Activated CD4-positive, alpha-beta T cell treated with anti-CD3 and anti-CD28 coated beads for 1 hour (primary cell): ENCODE data around the gene HJURP.

Experiments
- DNase-seq: peaks from one replicate; pipeline ENCODE4 v3.0.0-alpha.2; 2020

The HJURP gene

DNA sequence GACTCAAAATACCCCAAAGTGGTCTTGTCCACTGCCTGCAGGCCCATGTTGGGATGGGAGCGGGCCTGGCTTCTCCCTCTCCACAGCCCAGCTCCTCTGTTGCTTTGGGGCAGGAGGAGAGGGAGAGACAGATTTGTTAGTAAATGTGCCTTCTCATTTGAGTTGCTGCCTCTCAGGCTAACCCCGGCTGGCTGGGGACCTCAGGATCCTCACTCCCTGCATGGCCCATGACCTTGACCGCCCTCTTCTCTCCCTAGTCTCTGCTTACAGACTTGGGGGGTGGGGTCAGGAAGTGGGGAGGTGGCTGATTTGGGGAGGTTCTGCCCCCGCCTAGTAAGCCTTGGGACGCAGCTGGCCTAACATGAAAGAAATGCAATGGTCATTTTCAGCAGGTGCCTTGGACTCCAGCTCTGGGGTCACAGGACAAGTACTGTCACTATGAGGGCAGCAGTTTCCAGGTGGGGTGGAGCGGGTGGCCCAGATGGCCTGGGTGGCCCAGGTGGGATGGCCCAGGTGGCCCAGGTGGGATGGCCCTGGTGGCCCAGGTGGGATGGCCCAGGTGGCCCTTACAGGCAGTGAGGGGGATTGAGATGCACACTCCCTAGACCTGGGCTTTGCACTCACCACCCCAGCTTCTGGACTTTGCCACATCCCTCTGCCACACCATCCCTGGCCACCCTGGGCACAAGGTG, 24.1 kb downstream of the HJURP start:
- DNase-seq, result no peak

DNA sequence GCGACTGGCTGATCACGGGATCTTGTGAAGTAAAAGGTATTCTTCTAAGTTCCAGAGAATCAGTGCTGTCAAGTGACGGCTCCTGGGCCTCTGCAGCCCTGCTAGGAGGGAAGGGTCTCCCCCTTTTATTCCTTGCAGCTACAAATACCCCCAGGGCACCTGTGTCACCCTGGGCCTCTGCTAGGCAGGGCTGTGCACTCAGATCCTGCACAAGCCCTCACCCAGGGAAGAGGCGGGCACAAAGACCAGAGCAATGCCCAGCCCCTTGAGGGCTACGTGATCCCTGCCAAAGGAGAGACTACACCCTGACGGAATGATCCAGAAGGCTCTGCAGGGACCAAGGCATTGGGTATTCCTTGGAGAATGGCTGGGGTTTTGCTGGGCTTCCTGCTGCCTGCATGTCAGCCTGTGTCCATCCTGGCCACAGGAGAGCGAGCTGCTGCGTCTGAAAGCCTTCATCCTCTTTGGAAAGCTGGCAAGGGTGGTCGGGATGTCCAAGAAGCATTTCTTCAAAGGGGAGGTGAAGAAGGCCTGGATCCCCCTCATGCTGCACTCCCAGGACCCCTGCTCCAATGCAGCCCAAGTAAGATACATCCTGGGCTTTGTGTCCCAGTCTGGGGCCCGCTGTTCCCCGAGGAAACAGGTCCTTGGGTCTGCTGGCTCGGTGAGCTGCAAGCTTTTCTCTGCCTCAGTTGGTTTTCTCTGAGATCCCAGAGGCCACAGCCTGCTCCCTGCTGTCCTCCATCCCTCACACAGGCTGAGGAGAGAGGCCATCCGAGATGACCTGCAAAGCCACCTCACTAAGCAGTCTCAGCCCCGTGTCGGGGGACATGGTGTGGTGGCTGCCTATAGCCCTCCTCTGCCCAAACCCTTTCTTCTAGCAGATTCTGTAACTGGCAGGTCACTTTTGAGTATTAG, 24.9 kb downstream of the HJURP start:
- DNase-seq, result no peak

DNA sequence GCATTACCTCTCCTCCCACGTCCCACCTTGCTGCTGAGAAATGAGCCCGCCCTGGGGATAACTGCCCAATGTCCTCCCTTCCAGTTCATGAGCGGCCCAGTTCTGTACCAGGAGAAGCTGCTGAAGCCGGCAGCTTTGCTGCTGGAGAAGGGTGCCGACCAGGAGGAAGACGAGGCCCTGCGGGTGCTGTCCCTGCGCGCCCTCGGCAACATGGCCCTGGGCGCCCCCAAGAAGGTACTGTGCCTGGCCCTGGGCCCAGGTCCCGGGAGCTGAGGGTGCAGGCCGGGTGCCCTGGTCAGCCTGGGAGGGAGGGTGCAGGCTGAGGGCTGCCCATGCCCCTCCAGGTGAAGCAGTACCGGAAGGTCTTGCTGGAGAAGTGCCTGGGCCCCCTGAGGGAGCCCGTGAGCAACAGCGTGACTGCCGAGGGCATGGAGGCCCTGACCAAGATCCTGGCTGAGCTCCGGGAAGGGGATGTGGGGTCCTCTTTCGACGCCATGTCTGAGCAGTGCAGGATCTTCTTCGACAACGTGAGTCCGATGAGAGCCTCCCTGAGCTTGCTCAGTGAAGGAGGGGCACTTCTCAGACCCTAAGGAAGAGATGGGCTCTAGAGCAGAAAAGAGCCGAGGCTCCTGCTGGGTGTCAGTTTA, 25.7 kb downstream of the HJURP start:
- no peak for DNase-seq

DNA sequence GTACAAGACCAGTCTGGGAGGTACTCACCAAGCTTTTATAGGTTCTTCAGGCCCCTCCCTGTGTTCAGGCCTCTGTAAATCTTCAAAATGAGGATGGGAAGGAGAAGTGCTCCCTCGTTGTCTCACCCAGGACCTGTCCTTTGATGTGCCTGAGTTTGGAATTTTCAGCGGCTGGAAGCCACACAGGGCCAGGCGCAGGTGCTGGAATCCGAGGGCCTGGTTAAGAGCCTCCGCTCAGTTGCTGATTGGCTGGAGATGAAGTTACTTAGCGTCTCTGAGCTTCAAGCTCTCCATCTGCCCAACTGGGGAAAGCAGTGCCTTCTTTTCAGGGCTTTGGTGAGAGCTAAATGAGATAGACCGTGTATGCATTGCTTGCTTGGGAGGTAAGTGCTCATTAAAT, 30.0 kb downstream of the HJURP start:
- no peak for DNase-seq

DNA sequence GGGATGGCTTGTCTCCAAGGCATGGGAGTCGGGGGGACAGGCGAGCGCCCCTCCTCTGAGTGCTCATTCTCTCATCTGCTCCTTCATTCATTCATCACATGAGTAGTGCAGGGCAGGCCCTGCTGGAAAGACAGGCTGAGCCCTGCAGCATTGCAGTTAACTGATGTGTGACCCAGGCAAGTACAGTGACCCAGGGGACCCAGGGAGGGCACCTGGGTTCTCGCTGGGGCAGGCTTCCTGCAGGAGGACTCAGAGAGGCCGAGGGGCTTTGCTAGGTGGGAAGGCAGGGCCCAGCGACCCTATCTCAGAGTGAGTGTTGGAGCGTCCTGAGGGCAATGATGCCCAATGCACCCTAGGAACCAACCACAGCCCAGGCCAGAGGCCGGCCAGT, 30.6 kb downstream of the HJURP start:
- DNase-seq, result no peak

DNA sequence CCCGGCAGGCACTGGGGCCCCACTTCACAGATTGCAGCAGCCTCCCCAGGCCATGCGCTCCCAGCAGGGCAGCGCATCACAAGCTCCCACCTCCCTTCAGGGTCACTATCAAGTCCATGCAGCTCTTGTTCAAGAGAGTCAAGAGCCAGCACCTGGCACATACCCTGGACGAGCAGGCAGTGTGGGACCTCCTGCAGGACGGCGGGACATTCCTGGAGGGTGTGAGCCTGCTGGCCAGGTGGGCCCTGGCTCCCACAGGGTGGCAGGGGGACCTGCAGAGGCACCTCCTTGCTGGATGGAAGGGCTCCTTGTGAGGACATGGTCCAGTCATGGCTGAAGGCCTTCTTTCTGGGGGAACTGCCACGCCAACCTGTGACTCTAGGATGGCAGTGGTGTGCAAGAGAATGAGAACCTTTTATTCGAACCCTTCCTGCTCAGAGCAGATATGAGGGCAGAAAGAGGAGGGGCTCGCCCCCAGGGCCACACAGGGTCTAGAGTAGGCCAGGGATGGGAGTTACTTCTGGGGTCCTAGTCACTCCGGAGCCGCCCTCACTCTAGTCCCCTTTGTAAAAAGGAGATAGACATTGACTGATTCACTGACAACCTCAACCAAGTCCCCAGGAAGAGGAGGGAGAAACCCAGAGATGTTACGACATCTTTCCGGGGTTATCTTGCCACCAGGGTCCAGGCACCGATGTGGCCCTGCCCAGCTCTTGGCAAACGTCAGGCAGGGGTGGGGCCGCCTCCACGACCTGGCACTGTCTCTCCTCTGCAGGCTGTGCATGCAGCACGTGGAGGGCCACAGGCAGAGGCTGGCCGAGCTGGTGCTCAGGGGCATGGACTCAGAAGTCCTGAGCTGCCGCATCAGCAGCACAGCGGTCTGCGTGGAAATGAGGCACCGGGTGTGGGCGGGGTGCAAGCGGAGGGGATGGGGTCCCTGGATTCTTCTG, 31.3 kb downstream of the HJURP start:
- no peak for DNase-seq

DNA sequence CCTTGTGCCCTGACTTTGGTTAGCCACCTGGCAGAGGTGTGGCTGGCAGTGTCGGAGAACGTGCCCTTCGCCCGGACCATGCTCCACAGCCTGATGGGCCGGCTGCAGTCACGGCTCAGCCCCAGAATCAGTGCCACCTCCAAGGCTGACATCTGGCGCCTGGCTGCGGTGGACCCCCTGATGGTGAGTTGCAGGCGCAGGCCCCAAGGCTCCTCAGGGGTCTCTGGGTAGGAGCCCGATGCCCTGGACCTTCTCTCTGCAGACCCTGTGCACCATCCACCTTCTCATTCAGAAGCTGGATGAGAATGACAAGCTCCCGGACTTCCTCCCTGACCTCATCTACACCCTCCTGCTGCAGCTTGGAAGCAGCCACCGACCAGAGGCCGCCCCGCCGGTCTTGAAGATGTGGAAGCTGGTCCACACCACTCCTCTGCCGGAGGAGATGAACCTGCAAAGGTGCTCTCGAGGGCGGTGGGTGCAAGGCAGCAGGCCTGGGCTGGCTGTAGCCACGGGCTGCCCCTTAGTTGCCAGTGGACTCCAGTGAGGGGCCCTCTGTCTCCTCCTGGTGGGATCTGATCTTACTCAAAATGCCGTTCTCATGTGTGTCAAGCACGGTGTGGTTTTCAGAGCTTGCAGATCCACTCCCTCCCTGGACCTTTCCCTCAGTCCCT, 32.1 kb downstream of the HJURP start:
- peak; percentile 4 for DNase-seq

DNA sequence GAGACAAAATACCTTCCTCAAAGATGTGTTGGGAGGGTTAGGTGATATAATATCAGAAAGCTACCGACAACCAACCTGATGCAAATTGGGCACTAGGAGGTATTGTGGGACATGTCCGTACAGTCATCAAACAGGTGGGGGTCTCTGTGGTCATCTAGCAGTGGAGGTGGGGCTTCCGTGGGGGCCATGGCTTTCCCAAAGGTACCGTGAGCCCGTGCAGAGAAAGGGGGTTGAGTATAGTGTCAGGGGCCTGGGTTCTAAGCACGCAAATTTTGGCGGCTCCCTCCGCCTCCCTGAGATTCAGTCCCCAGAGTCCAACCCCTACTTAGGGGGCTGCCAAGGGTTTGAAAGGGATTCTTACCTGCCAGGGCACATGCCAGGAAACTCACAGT, 32.6 kb downstream of the HJURP start:
- DNase-seq, result no peak

DNA sequence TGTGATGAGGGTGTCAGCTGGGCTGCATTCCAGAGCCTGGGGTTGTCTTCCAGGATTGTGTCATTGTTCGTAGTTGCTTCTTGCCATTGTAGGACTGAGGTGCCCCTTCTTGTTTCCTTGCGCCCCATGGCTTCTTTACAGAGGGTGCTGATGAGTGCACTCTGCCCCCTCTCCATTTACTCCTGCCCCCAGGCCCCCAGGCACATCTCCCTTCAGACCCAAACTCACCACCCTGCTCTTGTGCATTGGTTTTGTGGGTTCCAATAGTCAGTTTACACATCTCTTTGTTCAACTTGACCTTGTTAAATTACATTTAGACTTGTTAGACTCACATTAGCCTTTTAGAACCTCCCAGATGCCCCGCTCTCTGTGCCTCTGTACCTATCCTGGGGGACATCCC, 33.1 kb downstream of the HJURP start:
- no peak for DNase-seq

DNA sequence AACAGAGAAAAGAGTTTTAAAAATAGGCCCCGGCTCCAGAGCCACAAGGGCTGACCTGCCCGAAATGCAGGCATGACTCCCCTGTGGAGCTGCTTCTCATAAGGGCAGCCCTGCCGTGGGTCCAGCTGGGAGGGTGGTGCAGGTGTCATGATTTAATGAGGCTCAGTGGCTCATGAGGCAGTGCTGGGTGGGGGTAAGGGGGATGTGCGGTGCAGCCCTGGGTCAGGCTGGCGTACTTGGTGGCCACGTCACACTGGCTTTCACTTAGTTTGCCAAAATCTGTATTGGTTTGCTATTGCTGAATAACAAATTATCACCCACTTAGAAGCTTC, 33.6 kb downstream of the HJURP start:
- DNase-seq, result no peak

DNA sequence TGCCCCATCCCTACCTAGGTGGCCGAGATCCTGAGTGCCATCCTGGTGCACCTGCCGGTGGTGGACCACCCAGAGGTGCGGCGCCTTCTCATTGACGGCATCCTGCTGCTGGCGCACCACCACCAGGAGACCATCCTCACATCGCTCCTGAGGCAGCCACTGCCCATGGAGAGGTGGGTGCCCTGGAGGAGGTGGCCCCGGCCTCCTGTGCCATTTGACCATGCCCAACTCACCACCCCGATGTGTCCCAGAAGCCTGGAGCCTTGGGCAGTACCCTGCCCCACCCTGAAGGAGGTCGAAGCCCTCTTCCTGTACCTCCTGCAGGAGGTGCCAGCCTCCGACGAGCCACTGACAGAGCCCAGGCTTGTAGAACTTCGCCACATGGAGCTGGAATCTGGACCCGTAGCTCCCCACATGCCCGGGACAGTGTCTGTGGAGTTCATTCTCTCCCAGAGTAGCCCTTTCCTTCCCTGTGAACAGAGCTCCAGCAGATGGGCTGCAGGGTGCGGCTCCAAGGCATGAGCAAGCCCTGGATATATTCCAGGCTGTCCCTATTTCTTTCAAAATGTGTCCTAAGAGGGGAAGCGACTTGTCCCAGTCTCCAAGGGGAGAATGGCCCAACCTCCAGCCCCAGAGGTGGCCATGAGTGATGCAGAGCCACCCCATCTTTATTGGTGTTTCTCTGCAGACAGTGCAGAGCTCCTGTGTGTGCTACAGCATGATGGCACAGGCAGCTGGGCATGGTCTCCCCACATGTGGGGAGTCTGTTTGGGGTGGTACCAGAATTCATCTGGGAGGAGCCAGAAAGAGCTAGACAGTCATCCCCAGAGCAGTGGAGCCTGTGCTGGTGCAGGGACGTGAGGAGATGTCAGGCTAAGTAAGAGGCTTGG, 34.2 kb downstream of the HJURP start:
- no peak for DNase-seq

DNA sequence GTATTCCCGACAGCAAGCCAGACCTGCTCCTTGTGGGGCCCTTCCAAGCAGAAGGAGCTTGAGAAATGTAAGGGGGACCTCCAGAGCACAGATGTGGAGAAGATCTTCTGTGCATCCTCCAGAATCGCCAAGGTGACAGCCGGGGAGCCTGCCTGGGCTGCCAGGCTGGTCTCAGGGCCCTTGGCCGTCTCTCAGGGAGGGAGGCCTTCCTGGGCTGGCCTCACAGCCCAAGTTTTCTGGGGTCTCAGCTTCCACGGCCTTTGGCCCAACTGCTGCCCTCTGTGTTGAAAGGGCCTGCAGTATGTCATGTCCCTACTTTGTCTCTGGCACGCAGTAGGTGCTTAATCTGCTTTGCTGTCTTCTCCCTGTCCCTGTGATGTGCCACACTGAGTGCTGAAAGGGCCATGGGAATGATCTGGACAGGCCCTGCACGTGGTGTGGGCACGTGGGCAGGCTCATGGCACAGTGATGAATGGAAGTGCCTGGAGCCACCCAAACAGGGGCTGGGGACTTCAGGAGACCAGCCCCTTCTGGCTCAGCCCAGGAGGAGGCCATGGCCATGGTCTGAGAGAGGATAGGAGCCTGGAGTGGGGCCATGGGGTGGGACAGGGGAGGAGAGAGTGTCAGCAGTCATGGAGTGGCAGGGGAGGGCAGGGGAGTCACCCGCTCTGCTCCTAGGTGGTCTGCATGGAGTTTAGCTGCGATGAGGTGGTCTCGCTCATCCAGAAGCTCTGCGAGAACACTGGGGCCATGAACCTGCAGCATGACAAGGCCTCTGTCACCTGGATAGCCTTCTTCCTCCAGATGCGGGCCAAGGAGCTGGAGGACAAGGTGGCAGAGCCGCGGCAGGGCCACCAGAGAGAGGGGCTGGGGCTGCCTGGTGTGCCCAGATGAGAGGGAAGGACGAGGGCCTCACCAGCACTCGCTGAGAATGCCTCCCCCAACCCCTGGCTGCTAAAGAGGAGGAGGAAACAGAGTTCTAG, 35.4 kb downstream of the HJURP start:
- DNase-seq, result no peak

DNA sequence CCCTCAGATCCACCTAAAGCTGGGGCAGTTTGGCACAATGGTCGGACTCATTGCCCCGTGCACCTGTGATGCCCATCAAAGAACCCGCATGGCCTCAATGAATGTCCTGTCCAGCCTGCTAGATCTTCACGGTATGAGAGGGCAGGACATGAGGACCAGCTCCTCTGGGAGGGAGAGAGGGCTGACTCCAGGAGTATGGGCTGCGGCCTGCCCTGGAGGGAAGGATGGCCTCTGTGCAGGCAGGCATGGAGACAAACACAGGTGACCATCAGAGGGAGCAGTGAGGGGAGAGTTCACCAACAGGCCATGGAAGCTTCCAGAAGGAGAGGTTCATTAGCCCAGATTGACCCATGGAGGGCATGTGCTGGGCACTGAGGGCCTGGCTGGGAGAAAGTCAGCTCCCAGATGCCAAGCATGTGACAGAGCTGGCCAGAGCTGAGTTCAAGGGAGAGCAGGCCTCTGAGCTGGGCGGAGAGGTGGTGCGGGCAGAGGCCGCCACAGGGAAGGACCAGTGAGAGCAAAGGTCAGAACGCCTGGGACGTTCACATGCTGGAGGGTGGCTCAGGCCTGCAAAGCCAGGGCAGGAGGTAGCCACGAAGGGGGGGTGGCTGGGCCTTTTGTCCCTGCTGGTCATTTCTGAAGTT, 36.2 kb downstream of the HJURP start:
- DNase-seq, result no peak

DNA sequence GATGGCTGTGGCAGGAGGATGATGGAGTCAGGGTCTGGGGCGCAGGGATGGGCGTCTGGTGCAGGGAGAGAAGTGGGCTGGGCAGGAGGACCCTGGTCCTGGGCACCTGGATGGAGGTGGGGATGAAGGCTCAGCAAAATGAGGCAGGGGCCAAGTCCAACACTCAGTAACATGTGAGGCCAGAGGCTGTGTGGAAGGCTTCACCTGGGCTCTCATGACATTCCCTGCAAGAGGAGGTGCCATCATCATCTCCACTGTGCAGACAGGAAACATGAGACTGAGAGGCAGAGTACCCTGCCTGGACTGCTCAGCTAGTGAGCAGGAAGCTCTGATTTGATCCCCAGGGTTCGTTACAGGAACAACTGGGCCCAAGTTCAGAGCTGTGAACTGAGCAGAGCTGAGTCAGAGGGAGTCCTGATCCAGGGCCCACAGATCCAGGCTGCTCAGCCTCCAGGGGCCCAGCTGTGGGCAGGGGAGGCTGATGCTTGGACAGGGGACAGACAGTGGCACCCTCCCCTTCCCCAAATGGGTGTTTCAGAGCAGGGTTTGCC, 36.9 kb downstream of the HJURP start:
- no peak for DNase-seq

DNA sequence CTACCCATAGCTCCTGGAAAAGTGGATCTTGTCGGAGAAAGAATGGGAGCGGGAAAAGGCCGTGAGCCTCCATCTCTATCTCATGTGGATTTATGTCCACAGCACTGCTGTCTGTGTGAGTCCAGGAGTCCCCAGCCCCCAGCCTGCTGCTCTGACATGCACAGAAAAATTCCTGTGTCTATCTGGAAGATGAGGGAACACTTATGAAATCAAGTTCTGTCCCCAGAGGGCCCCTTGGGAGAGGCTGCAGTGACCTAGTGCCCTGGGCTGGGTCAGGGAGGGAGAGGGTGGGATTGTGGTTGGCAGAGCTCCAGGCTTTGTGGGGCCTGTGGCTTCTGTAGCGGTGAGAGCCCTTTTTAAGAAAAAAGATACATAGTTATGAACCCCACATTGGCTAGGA, 37.6 kb downstream of the HJURP start:
- DNase-seq, result no peak

DNA sequence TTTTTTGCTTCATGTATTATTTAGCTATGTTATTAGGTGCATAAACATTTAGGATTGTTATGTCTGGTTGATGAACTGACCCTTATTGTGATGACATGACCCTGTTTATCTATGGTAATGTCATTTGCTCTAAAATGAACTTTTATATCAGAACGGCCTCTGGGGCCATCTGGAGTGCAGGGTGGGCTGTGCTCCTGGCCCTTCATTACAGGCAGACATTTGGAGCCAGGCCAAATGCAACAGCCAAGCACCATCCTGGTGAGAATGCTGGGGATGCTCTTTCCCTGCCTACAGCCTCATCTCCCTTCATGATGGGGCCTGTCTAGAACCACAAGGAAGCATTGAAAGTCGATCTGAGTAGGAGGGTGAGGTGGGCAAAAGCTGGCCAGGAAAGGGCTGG, 38.0 kb downstream of the HJURP start:
- no peak for DNase-seq

DNA sequence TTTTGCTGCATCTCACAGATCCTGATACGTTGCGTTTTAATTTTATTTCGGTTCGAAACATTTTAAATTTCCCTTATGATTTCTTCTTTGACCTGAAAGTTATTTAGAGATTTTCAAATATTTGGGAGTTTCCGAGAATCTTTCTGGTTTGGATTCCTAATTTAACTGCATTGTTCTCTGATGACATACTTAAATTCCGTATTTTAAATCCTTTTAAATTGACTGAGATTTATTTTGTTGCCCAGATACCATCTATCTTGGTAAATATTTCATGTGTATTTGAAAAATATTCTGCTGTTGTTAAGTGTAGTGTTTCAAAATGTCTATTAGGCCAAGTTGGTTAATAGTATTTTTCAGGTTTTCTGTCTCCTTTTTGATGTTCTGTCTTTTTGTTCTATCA, 38.5 kb downstream of the HJURP start:
- DNase-seq, result no peak

DNA sequence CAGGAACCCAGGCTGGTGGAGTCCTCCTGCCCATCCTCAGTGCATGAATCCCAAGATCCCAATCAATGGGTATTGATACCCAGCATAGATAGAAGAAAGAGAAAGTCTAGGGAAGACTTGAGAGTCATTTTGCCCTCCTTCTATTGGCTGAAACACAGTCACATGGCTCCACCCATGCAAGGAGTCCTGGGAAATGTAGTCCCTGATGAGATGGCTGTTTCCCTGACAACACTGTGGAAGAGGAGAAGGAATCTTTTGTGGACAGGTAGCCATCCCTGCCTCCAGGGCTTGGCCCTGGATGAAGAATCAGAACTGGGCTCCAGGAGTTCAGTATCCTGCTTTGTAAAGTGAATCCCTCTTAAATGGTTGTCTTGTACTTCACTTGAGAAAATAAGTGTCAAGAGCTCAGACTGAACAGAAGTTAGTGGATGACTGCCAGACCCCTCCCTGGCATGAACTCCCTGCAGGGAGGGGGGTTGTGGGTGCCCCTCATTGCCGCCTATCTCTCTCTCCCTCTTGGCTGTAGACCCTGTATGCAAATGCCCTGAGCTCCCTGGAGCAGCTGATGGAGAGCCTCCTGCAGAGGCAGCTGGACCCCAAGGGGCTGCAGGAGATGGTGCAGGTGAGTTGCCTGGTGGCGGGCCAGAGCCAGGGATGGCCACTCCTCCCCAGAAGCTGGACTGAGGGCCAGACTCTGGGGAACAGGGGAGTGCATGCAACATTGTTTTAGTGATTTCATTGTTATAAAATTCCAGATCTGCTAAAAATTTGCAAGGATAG, 40.1 kb downstream of the HJURP start:
- no peak for DNase-seq
